ENCODE data around the gene MX1.
"Not testable (repeated sequence)": the region's sequence is repeated elsewhere in the genome, so short reads cannot be mapped to it uniquely, and the experiment has no call there.

MX1 gene

GRCh38 chr21:41399246-41399800 lies 26.7 kb upstream of the MX1 start:
- TF ChIP-seq POLR2A (IDR thresholded peaks at IDR 0.05; ENCODE audit: low read length) (no peak), GATA1 (IDR thresholded peaks at IDR 0.05; ENCODE audit: low read depth, low read length) (no peak)
- no peak for DNase-seq

GRCh38 chr21:41402231-41402630 lies 23.8 kb upstream of the MX1 start:
- DNase-seq = no peak
- TF ChIP-seq GATA1 (IDR thresholded peaks at IDR 0.05; ENCODE audit: low read depth, low read length) (no peak), POLR2A (IDR thresholded peaks at IDR 0.05; ENCODE audit: low read length) (no peak)

- DNase-seq = no peak
- TF ChIP-seq POLR2A (IDR thresholded peaks at IDR 0.05; ENCODE audit: low read length) = no peak
- no peak for TF ChIP-seq GATA1 (IDR thresholded peaks at IDR 0.05; ENCODE audit: low read depth, low read length)
Observed at GRCh38 chr21:41402796-41403195, 23.2 kb upstream of the MX1 start.

GRCh38 chr21:41403331-41403730 lies 22.7 kb upstream of the MX1 start:
- no peak for DNase-seq
- no peak for TF ChIP-seq GATA1 (IDR thresholded peaks at IDR 0.05; ENCODE audit: low read depth, low read length)
- no peak for TF ChIP-seq POLR2A (IDR thresholded peaks at IDR 0.05; ENCODE audit: low read length)

- TF ChIP-seq POLR2A (IDR thresholded peaks at IDR 0.05; ENCODE audit: low read length) = no peak
- no peak for TF ChIP-seq GATA1 (IDR thresholded peaks at IDR 0.05; ENCODE audit: low read depth, low read length)
- no peak for DNase-seq
Observed at GRCh38 chr21:41403966-41404365, 22.1 kb upstream of the MX1 start.

GRCh38 chr21:41405321-41405720 lies 20.7 kb upstream of the MX1 start:
- TF ChIP-seq GATA1 (IDR thresholded peaks at IDR 0.05; ENCODE audit: low read depth, low read length) (no peak), POLR2A (IDR thresholded peaks at IDR 0.05; ENCODE audit: low read length) (no peak)
- DNase-seq = no peak

- no peak for TF ChIP-seq POLR2A (IDR thresholded peaks at IDR 0.05; ENCODE audit: low read length)
- TF ChIP-seq GATA1 (IDR thresholded peaks at IDR 0.05; ENCODE audit: low read depth, low read length) = no peak
- no peak for DNase-seq
Observed at GRCh38 chr21:41406340-41406739, 19.7 kb upstream of the MX1 start.

GRCh38 chr21:41407541-41408460 lies 18.2 kb upstream of the MX1 start:
- DNase-seq = no peak
- TF ChIP-seq POLR2A (IDR thresholded peaks at IDR 0.05; ENCODE audit: low read length) (no peak), GATA1 (IDR thresholded peaks at IDR 0.05; ENCODE audit: low read depth, low read length) (no peak)

GRCh38 chr21:41410361-41410760 lies 15.7 kb upstream of the MX1 start:
- TF ChIP-seq GATA1 (IDR thresholded peaks at IDR 0.05; ENCODE audit: low read depth, low read length) = no peak
- TF ChIP-seq POLR2A (IDR thresholded peaks at IDR 0.05; ENCODE audit: low read length) = no peak
- no peak for DNase-seq

- no peak for TF ChIP-seq GATA1 (IDR thresholded peaks at IDR 0.05; ENCODE audit: low read depth, low read length)
- no peak for TF ChIP-seq POLR2A (IDR thresholded peaks at IDR 0.05; ENCODE audit: low read length)
Observed at GRCh38 chr21:41410767-41411448, 15.1 kb upstream of the MX1 start.

GRCh38 chr21:41411449-41412089 lies 14.5 kb upstream of the MX1 start:
- TF ChIP-seq GATA1 (IDR thresholded peaks at IDR 0.05; ENCODE audit: low read depth, low read length) (no peak), POLR2A (IDR thresholded peaks at IDR 0.05; ENCODE audit: low read length) (no peak)
- peak in 1 of 2 experiments; percentile 1 for DNase-seq

More at GRCh38 chr21:41410767-41411448, 15.1 kb upstream of the MX1 start:
- DNase-seq = no peak

- not testable (repeated sequence) for DNase-seq
Observed at GRCh38 chr21:41417505-41417904, 8.5 kb upstream of the MX1 start.

- DNase-seq = no peak
- TF ChIP-seq GATA1 (IDR thresholded peaks at IDR 0.05; ENCODE audit: low read depth, low read length) = no peak
- TF ChIP-seq POLR2A (IDR thresholded peaks at IDR 0.05; ENCODE audit: low read length) = no peak
Observed at GRCh38 chr21:41418393-41418792, 7.6 kb upstream of the MX1 start.

All from erythroblast (primary cell).